ENCODE measurements around the gene ZNF609.

- TF ChIP-seq EZH2phosphoT487 (IDR thresholded peaks at IDR 0.05; ENCODE audit: insufficient read depth, low read depth) (no peak), EZH2 (IDR thresholded peaks at IDR 0.05; ENCODE audit: insufficient read depth, poor library complexity, severe bottlenecking) (no peak)
Measured at GRCh38 chr15:64596701-64597476, 136.5 kb downstream of the ZNF609 start.
